OCI-LY7 (cell line): ENCODE results near the gene MAU2.

Source experiments
- EZH2phosphoT487 ChIP-seq: fragments of 200-600 bp; sonication (generic); IDR thresholded peaks from 2 replicates; pipeline ENCODE4 v1.6.1; 2018; ENCODE audit warnings: low read depth, borderline replicate concordance, mild to moderate bottlenecking, mixed run types, antibody characterized with exemption, low read length, moderate library complexity, mixed read lengths
- TF ChIP-seq, protein P1 (sequence below): fragments of 200-600 bp; sonication (generic); conservative IDR thresholded peaks from 2 replicates; pipeline ENCODE4 v1.5.1; 2014; ENCODE audit warnings: mild to moderate bottlenecking, antibody characterized with exemption, low read length, moderate library complexity, mixed read lengths

DNA sequence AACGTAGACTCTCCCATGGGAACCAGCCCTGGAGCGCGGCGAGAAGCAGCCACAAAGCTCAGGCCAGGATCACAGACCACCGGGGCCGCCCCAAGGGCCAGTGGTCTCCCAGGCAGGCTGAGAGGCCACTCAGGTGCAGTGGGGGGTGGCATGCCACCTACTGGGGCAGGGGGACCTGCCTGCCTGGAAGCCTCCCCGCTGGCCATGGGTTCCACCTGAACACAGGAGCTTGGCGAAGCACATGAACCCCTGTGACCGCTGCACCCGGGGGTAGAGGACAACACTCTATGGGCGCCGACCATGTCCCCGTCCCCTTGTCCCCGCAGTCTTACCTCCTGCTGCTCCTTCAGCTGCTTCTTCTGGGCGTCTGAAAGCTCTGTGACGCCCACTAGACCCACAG, 40.8 kb upstream of the MAU2 start:
- no peak for TF ChIP-seq EZH2phosphoT487
- TF ChIP-seq, protein P1, sequence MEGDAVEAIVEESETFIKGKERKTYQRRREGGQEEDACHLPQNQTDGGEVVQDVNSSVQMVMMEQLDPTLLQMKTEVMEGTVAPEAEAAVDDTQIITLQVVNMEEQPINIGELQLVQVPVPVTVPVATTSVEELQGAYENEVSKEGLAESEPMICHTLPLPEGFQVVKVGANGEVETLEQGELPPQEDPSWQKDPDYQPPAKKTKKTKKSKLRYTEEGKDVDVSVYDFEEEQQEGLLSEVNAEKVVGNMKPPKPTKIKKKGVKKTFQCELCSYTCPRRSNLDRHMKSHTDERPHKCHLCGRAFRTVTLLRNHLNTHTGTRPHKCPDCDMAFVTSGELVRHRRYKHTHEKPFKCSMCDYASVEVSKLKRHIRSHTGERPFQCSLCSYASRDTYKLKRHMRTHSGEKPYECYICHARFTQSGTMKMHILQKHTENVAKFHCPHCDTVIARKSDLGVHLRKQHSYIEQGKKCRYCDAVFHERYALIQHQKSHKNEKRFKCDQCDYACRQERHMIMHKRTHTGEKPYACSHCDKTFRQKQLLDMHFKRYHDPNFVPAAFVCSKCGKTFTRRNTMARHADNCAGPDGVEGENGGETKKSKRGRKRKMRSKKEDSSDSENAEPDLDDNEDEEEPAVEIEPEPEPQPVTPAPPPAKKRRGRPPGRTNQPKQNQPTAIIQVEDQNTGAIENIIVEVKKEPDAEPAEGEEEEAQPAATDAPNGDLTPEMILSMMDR, result no peak
